Fibroblast of skin of left biceps (primary cell): ENCODE data around the gene FAAP100.
A peak's percentile ranks its signal among the peaks of the same experiment; 100 is the strongest.

ENCODE experiments used
- DNase-seq, 2 experiments: peaks; one replicate each; pipeline ENCODE4 v3.0.0-alpha.2; 2013; ENCODE audit warnings: low read depth in 2 of 2

FAAP100 gene

GRCh38 chr17:81576621-81577277 lies 24.6 kb upstream of the FAAP100 start:
- DNase-seq: no peak

DNA sequence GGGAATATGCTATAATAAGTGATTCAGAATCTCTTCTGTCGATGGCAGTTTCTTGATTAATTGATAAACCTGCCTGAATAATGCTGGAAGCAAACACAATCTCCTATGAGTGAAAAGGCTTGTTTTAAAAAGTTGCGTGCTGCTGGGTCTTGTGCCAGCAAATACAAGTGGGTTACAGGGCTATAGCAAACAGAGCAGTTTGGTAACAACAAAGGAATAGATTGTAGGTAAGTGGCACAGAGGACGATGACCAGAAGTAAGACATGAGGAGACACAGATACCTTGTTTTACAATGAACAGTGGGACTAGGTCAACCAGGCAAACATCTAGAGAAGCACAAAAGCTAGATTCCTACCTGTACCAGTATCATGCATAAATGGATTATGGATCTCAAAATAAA lies 23.7 kb upstream of the FAAP100 start:
- DNase-seq: no peak

- DNase-seq: no peak
Measured at GRCh38 chr17:81574643-81574956, 22.4 kb upstream of the FAAP100 start.

DNA sequence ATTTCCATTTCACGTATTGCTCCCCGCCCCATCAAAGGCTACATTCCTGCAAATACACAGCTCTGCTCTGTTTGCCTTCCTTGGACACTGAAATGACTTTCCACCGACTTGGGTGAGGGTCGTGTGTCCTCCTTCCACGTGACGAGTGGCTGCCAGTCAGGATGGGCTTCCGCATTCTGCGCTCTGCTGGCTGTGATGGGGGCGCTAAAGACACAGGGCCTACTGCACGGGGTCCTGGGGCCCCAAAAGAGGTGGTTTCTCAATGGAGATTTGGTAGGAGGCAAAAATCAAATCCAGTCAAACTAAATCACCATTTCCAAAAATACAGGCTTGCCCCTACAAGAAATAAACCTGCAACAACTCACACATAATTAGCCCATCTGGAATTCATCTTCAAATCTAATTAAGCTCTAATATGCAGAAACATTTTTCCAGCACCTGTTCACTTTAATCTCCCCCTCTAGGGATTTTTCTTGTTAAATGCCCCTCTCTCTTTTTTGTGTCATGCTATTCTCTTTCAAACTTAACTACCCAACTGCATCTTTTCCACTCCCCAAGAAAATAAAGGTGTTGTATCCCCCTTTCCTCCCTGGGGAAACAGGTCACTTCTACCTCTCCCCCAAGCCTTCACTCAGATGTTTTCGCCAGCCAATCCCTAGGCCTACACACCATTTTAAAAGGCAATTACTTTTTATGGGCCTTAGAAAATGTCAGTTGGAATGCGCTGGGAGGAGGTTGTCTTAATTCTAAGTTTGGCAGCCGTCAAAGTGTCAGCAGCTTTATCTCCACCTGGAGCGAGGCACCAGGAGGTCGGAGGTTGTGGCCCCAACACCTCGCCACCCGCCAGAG lies 21.9 kb upstream of the FAAP100 start:
- DNase-seq: no peak

- no peak for DNase-seq
Measured at GRCh38 chr17:81572563-81573168, 20.5 kb upstream of the FAAP100 start.

DNA sequence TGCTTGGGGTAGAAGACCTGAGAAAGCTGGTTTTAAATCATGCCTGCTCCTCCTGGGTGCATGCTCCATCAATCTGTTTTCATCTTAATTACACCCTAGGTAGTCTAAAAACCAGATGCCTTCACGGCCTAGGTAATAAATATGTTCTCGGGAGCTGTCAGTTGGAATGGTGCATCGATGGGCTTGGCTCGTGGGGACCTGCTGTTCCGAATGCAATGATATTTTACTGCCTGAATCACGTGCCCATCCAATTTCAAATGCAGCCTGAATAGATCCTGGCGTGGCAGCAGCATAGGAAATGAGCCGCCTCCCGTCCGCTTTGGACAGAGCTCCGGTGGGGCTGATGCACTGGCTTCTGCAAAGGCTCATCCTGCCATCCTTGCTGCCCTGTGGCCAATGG lies 18.8 kb upstream of the FAAP100 start:
- no peak for DNase-seq

DNA sequence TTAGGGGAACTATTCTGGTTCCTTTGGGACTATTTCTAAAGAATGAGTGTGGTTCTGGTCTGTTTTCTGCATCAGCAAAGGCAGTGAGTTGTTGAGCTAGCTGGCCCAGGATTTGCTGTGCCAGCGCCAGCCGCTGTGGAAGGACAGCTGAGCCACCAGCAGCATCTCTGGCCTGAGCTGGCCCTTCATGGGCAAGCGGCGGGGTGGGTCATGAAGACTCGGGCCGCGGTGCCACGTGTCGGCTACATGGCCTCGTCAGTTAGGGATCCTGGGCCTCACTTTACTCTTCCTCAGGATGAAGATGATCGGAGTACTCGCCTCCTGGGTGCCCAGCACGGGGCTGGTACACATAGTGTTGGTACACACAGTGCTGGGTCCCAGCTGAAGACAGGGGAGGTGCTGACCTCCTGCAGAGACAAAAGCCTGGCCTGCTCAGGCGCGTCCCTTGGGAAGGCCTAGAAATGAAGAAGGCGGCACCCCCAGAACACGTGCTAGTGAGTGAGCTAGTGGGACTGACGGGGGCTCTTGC lies 17.9 kb upstream of the FAAP100 start:
- DNase-seq: no peak

DNA sequence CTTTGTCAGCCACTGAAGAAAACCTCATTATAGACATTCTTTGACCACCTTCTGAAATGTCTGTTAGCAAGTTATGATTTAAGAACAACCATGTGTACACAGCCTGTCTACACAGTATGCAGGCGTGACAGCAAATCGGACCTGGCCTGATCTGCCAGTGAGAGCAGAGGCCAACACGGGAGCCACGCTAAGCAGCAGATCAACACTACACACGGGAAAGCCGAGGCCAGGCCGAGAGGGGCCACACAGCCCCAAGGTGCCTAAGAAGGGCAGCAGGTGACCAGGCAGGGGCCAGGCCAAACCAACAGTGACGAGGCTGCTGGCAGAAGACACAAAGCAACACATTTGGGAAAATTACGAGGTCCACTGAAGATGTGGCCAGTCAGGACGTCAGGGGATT lies 16.3 kb upstream of the FAAP100 start:
- DNase-seq: no peak

DNA sequence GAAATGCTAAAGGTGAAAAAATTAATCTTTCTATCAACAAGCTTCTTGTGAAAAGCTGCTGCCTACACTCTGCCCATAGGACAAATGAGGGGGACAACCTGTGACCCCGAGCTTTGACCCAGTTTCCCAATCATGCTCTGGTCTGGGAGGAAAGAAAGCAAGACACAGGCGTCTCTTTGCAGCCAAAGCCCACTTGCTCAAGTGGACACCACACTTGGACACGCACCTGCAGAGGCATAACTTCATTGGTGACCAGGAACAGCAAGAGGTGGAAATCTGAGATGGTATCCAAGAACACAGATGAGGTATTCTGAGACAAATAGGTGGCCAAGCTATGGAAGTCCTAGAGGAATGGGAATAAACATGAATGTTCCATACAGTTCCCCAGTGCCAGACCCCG lies 15.0 kb upstream of the FAAP100 start:
- no peak for DNase-seq

- DNase-seq: peak; percentile 98
Measured at GRCh38 chr17:81566461-81567126, 14.4 kb upstream of the FAAP100 start.

DNA sequence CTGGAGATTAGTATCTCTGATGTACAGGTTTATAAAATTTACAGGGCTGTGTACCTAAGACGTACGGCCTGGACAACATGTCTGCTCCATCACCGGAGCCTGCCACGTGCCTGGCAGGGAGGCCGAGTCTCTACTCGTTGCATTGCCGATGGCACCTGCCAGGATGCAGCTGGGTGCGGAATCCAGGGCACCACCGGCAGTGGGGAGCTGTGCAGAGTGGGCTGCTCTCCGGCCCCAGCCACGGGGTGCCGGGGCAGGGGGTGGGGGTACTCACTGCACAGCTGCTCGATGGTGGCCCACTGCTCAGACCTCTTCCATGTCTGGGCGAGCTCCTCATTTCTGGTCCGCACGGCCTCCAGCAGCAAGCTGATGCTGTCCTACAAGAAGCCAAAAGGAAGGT lies 13.1 kb upstream of the FAAP100 start:
- DNase-seq: no peak

DNA sequence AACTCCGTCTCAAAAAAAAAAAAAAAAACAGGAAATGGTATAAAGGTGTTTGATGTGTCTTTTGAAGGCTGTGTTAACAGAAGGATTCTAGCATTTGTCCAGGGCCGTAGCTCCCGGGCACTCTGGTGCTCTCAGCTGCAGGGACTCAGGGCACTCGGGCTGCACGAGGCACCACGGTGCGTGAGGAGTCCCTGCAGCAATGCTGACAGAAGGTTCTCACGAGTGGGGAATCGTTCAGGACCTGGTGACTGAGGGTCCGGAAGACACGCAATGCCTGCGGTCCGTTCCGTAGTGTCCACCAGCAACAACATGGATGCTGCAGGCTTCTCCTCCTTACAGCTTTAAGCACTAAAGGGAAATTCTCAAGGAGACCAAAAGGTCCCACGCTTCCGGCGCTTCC lies 12.6 kb upstream of the FAAP100 start:
- DNase-seq: no peak

GRCh38 chr17:81563861-81564586 lies 11.9 kb upstream of the FAAP100 start:
- DNase-seq: no peak

DNA sequence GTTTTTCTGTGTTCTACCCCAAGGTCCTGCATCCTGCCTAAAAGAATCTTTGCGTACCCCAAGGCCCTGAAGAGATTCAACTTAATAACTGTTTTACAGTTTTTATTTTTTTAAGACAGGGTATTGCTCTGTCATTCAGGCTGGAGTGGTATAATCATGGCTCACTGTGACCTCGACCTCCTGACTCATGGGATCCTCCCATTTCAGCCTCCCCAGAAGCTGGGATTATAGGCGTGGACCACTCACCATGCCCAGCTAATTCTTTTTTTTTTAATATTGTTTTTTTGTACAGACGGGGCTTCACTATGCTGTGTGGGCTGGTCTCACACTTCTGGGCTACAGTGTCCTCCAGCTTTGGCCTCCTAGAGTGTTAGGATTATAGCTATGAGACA lies 9.3 kb upstream of the FAAP100 start:
- no peak for DNase-seq

GRCh38 chr17:81558941-81559806 lies 7.0 kb upstream of the FAAP100 start:
- DNase-seq: no peak

DNA sequence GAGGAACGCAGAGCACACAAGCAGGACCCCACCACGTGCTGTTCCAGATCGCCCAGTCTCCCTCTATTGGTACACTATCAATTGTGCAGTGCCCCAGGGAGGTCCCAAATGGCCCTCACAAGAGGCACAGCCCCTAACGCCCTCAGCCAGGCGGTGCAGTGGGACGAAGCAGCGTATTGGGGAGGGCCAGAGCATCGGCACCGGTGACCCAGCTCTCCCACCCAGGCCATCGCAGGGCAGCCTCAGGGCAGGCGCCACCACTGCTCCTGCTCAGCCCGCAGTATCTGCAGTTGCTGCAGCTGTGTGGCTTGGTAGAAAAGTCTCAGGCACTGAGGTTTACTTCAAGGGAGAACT lies 5.9 kb upstream of the FAAP100 start:
- no peak for DNase-seq

DNA sequence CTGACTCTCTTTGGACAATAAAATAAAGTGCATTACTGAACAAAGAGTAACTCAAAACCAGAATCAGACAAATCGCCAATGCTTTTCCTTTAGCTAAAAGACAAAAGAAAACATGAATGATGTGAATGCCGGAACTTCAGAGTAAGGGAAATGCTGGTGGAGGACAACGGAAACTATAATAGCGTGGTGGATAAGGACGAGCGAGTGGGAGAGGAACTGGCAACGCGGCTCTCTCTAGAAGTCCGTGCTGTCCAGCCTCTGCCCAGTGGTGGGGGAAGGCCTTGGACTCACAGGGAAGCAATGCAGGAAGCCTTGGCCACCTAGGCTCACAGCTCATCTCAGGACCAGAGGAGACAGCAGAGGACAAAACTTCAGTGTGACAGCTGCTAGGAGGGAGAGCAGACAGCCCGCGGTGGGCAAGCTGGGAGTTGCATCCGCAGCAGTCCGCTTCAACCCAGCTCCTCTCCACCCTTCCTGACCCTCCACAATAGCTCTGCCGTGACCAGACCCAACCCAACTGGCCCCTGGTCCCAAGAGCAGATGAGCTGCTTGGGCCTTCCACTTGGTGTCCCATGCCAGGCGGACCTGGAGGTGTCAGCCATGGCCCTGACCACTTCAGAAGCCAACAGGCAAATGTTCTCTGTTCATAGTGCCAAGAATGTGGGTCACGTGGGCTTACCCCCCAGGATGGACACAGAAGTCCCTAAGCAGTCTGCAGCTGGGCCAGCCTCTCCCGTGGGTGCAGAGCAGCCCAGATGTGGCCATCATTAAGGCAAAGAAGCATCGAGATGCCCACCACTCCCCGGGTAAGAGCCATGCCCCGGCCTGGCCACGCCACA lies 5.3 kb upstream of the FAAP100 start:
- no peak for DNase-seq

DNA sequence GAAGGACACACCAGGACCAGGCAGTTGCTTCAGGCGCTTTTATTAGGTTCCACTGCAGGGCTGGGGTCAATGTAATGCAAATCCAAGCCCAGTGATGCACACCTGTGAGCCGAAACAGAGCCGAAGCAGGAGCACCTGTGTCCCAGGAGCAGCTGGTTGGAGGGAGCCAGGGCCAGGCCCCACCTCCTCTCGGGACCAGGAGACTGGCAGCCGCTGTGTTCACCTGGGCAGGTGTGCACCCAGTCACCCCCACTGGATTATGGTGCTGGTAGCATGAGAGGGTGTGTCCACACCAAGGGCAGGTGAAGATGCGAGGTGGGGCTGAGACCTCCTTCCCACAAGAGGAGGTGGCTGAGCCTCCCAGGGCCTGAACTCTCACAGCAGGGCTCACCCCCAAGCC lies 4.7 kb upstream of the FAAP100 start:
- DNase-seq: no peak

DNA sequence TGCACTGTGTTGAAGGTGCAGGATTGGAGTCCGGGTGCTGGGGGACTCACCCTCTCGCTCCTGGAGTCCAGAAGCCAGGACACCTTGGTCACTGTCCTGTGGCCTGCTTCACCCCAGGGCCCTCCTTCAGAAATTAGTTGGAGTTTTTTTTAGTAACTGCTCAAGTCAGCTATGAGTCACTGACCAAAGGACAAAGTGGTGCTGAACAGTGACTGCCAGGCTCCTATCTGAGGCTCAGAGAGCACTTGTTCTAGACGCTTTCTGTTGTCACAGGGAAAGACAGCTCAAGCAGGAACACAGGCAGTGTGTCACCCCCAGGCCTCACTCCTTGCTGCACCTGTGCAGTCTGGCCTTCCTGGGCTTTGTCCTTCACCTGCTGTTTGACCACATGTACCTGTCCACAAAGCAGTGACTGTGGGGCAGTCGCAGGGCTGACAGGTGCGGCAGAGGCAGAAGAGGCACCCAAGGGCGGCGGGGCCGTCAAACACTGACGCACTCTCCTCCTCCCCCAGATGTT lies 4.1 kb upstream of the FAAP100 start:
- DNase-seq: no peak
